Upper lobe of left lung (tissue), 4 donors: ENCODE data around the gene IL1RAP.

ENCODE experiments used
- POLR2A ChIP-seq, 4 donors: fragments of 450-650 bp; IDR thresholded peaks; one replicate each; pipeline ENCODE4 v1.5.1; 2016 to 2017; ENCODE audit warnings: antibody characterized with exemption in 4 of 4, mild to moderate bottlenecking in 2 of 4
- TF ChIP-seq, protein P1 (sequence below), 6 experiments: fragments of 450-650 bp in 4 of 6; fragments of 200-600 bp in 2 of 6; sonication (generic) in 2 of 6; IDR thresholded peaks; one replicate each; pipeline ENCODE4 v1.5.1; 2016 to 2019; ENCODE audit warnings: antibody characterized with exemption in 6 of 6

DNA sequence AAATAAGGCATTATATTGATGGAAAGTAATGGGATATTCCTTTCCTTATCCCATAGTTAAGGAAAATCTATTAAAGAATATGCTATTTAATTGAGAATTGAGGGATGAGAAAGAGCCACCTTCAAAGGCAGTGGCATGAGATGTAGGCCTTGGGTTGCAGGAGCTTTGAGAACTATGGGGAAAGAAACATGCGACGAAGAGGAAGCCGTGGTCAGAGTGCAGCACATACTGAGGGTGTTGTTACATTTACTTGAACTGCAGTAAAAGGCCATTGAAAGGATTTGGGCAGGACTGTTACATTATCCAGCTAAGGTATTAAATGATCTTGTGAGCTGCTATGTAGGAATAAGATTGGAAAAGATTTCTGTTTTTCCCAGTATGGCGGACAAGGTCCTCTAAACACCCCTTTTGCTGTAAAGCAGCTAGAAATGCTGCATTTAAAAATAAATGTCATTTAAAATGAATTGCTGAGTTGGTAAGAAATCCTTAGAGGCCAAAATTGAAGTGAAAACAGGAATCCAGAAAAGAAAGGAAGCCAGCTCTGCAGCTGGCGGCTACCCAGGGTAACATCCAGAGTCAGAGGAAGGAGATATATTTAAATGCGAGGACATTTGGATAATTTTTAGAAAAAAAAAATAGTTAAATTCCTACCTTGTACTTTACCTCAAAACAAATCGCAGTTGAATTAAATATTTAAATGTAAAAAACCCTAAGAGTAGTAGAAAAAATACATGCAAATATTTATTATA lies 61.7 kb downstream of the IL1RAP start:
- TF ChIP-seq, protein P1, sequence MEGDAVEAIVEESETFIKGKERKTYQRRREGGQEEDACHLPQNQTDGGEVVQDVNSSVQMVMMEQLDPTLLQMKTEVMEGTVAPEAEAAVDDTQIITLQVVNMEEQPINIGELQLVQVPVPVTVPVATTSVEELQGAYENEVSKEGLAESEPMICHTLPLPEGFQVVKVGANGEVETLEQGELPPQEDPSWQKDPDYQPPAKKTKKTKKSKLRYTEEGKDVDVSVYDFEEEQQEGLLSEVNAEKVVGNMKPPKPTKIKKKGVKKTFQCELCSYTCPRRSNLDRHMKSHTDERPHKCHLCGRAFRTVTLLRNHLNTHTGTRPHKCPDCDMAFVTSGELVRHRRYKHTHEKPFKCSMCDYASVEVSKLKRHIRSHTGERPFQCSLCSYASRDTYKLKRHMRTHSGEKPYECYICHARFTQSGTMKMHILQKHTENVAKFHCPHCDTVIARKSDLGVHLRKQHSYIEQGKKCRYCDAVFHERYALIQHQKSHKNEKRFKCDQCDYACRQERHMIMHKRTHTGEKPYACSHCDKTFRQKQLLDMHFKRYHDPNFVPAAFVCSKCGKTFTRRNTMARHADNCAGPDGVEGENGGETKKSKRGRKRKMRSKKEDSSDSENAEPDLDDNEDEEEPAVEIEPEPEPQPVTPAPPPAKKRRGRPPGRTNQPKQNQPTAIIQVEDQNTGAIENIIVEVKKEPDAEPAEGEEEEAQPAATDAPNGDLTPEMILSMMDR (IDR thresholded peaks at IDR 0.05) = no peak
- TF ChIP-seq POLR2A (IDR thresholded peaks at IDR 0.05) = no peak
